ENCODE results near the gene RHEB. TPM values are rescaled to one million over a fixed set of nuclear protein-coding genes. Genes with fewer than 3 reads are reported as not detected.

Gene RHEB
- total and polyA plus RNA-seq, 2 of the 13 experiments (the other 11 are each of a cell fraction or from before 2014, with no cell fraction given), result 55.0 to 77.6 TPM

- TF ChIP-seq ZNF850 (CRISPR knock-in tag; conservative IDR thresholded peaks at IDR 0.05) (no peak), TEAD3 (CRISPR knock-in tag; optimal IDR thresholded peaks at IDR 0.05; ENCODE audit: borderline replicate concordance) (peak; percentile 36), RAD51 (IDR thresholded peaks at IDR 0.05; ENCODE audit: borderline replicate concordance) (no peak), CAMTA2 (CRISPR knock-in tag; IDR thresholded peaks at IDR 0.05; ENCODE audit: borderline replicate concordance) (no peak), ZNF136 (CRISPR knock-in tag; IDR thresholded peaks at IDR 0.05; ENCODE audit: low read depth) (no peak), REPIN1 (CRISPR knock-in tag; IDR thresholded peaks at IDR 0.05; ENCODE audit: borderline replicate concordance, low read depth) (no peak), ZNF232 (CRISPR knock-in tag; IDR thresholded peaks at IDR 0.05; ENCODE audit: borderline replicate concordance) (no peak), FOXA1 (IDR thresholded peaks at IDR 0.05) (no peak), FOXA1 (CRISPR knock-in tag; IDR thresholded peaks at IDR 0.05) (peak; percentile 79), HMG20A (CRISPR knock-in tag; IDR thresholded peaks at IDR 0.05; ENCODE audit: borderline replicate concordance) (peak; percentile 59; the same call in 1 of the 2 replicates), ZNF709 (CRISPR knock-in tag; IDR thresholded peaks at IDR 0.05) (no peak), ZFY (CRISPR knock-in tag; IDR thresholded peaks at IDR 0.05) (no peak), IRF2 (CRISPR knock-in tag; IDR thresholded peaks at IDR 0.05) (0 out of 2 replicates have a peak, but pooled peaks have one; percentile 30), HNF4G (IDR thresholded peaks at IDR 0.05; ENCODE audit: borderline replicate concordance, low read depth, low read length) (no peak), HNF4G (CRISPR knock-in tag; IDR thresholded peaks at IDR 0.05; ENCODE audit: borderline replicate concordance, low read depth) (no peak), BATF2 (CRISPR knock-in tag; IDR thresholded peaks at IDR 0.05) (no peak), KLF16 (CRISPR knock-in tag; IDR thresholded peaks at IDR 0.05) (peak in 1 of 2 experiments; percentile 19; a peak in 1 of 4 replicates), POLR2G (IDR thresholded peaks at IDR 0.05; ENCODE audit: low read depth, low read length) (no peak), ZNF335 (CRISPR knock-in tag; IDR thresholded peaks at IDR 0.05) (no peak), MYPOP (CRISPR knock-in tag; IDR thresholded peaks at IDR 0.05) (no peak), XBP1 (CRISPR knock-in tag; IDR thresholded peaks at IDR 0.05) (no peak), NONO (IDR thresholded peaks at IDR 0.05) (no peak), NONO (CRISPR knock-in tag; conservative IDR thresholded peaks at IDR 0.05) (no peak), NFE2L1 (CRISPR knock-in tag; IDR thresholded peaks at IDR 0.05; ENCODE audit: borderline replicate concordance) (no peak)
- TF ChIP-seq, protein P1, sequence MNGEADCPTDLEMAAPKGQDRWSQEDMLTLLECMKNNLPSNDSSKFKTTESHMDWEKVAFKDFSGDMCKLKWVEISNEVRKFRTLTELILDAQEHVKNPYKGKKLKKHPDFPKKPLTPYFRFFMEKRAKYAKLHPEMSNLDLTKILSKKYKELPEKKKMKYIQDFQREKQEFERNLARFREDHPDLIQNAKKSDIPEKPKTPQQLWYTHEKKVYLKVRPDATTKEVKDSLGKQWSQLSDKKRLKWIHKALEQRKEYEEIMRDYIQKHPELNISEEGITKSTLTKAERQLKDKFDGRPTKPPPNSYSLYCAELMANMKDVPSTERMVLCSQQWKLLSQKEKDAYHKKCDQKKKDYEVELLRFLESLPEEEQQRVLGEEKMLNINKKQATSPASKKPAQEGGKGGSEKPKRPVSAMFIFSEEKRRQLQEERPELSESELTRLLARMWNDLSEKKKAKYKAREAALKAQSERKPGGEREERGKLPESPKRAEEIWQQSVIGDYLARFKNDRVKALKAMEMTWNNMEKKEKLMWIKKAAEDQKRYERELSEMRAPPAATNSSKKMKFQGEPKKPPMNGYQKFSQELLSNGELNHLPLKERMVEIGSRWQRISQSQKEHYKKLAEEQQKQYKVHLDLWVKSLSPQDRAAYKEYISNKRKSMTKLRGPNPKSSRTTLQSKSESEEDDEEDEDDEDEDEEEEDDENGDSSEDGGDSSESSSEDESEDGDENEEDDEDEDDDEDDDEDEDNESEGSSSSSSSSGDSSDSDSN (CRISPR knock-in tag; IDR thresholded peaks at IDR 0.05), result no peak
- TF ChIP-seq, protein P2, sequence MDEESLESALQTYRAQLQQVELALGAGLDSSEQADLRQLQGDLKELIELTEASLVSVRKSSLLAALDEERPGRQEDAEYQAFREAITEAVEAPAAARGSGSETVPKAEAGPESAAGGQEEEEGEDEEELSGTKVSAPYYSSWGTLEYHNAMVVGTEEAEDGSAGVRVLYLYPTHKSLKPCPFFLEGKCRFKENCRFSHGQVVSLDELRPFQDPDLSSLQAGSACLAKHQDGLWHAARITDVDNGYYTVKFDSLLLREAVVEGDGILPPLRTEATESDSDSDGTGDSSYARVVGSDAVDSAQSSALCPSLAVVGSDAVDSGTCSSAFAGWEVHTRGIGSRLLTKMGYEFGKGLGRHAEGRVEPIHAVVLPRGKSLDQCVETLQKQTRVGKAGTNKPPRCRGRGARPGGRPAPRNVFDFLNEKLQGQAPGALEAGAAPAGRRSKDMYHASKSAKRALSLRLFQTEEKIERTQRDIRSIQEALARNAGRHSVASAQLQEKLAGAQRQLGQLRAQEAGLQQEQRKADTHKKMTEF (CRISPR knock-in tag; IDR thresholded peaks at IDR 0.05), result peak; percentile 48; the same call in 1 of the 2 replicates
Measured at GRCh38 chr7:151503902-151504714, 15.6 kb downstream of the RHEB start (continued).

Measured in HepG2 (cell line).